RPMI8226 (cell line): ENCODE measurements around the gene VOPP1.
"Not testable (repeated sequence)": the region's sequence is repeated elsewhere in the genome, so short reads cannot be mapped to it uniquely, and the experiment has no call there.

Experiments
- DNase-seq: peaks from one replicate; pipeline ENCODE4 v3.0.0-alpha.2; 2015

VOPP1 gene

GRCh38 chr7:55527307-55527706 lies 45.0 kb downstream of the VOPP1 start:
- no peak for DNase-seq

- peak; percentile 52 for DNase-seq
Measured at GRCh38 chr7:55526770-55527169, 45.5 kb downstream of the VOPP1 start.

GRCh38 chr7:55526329-55526728 lies 46.0 kb downstream of the VOPP1 start:
- no peak for DNase-seq

GRCh38 chr7:55524558-55525310 lies 47.6 kb downstream of the VOPP1 start:
- peak; percentile 40 for DNase-seq

- DNase-seq = peak; percentile 43
Measured at GRCh38 chr7:55523366-55523765, 48.9 kb downstream of the VOPP1 start.

GRCh38 chr7:55521917-55522902 lies 50.1 kb downstream of the VOPP1 start:
- peak; percentile 20 for DNase-seq

- DNase-seq = no peak
Measured at GRCh38 chr7:55521512-55521911, 50.8 kb downstream of the VOPP1 start.

GRCh38 chr7:55520426-55521140 lies 51.7 kb downstream of the VOPP1 start:
- no peak for DNase-seq

- no peak for DNase-seq
Measured at GRCh38 chr7:55518836-55519235, 53.5 kb downstream of the VOPP1 start.

GRCh38 chr7:55517936-55518689 lies 54.2 kb downstream of the VOPP1 start:
- no peak for DNase-seq

GRCh38 chr7:55517191-55517633 lies 55.1 kb downstream of the VOPP1 start:
- no peak for DNase-seq

- DNase-seq = peak; percentile 29
Measured at GRCh38 chr7:55516409-55516808, 55.9 kb downstream of the VOPP1 start.

GRCh38 chr7:55515569-55516279 lies 56.6 kb downstream of the VOPP1 start:
- peak; percentile 85 for DNase-seq

- DNase-seq = no peak
Measured at GRCh38 chr7:55514546-55515265, 57.6 kb downstream of the VOPP1 start.

GRCh38 chr7:55513868-55514267 lies 58.4 kb downstream of the VOPP1 start:
- no peak for DNase-seq

GRCh38 chr7:55512635-55513191 lies 59.6 kb downstream of the VOPP1 start:
- no peak for DNase-seq

- no peak for DNase-seq
Measured at GRCh38 chr7:55510621-55511020, 61.7 kb downstream of the VOPP1 start.

- not testable (repeated sequence) for DNase-seq
Measured at GRCh38 chr7:55510206-55510605, 62.1 kb downstream of the VOPP1 start.

GRCh38 chr7:55509322-55509721 lies 63.0 kb downstream of the VOPP1 start:
- DNase-seq = peak; percentile 52

- DNase-seq = peak; percentile 84
Measured at GRCh38 chr7:55508221-55509011, 63.9 kb downstream of the VOPP1 start.
